ENCODE data around the gene SRC.

The SRC gene

GRCh38 chr20:37417617-37418467 lies 71.9 kb downstream of the SRC start:
- ATAC-seq, result no peak
- H3K36me3 Mint-ChIP-seq, result no peaks in the 10 kb centered on the region
- H3K4me3 Mint-ChIP-seq, result no peak overlapping the region
- no peak overlapping the region for H3K27ac Mint-ChIP-seq
- no peaks in the 10 kb centered on the region for H3K4me1 Mint-ChIP-seq
- peaks cover 21% of the 10 kb centered on the region for H3K27me3 Mint-ChIP-seq
- no peaks in the 10 kb centered on the region for H3K9me3 Mint-ChIP-seq

DNA sequence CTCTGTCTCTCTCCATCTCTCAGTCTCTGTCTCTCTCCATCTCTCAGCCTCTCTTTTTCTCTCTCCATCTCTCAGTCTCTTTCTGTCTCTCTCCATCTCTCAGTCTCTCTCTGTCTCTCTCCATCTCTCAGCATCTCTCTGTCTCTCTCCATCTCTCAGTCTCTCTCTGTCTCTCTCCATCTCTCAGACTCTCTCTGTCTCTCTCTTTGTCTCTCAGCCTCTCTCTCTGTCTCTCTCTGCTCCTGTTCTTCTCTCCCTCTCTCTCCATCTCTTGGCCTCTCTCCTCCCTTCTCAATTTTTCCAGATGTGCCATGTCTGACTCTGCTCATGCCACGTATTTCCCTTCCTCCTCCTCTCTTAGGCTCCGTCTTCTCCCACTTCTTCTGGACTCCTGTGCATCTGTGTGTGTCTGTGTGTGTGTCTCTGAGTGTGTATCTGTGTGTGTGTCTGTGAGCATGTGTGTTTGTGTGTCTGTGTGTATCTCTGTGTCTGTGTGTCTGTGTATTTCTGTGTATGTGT lies 72.7 kb downstream of the SRC start:
- Mint-ChIP-seq H3K27ac (no peak overlapping the region), H3K9me3 (no peaks in the 10 kb centered on the region), H3K36me3 (no peaks in the 10 kb centered on the region), H3K27me3 (peaks cover 24% of the 10 kb centered on the region), H3K4me1 (no peaks in the 10 kb centered on the region), H3K4me3 (no peak overlapping the region)
- no peak for ATAC-seq

- Mint-ChIP-seq H3K4me1 (no peaks in the 10 kb centered on the region), H3K27me3 (peaks cover 30% of the 10 kb centered on the region), H3K4me3 (no peak overlapping the region), H3K36me3 (no peaks in the 10 kb centered on the region), H3K9me3 (no peaks in the 10 kb centered on the region), H3K27ac (no peak overlapping the region)
- ATAC-seq, result no peak
Measured at GRCh38 chr20:37419307-37419706, 73.4 kb downstream of the SRC start.

- H3K36me3 Mint-ChIP-seq, result no peaks in the 10 kb centered on the region
Measured at GRCh38 chr20:37419774-37420542, 74.0 kb downstream of the SRC start.

GRCh38 chr20:37420610-37421009 lies 74.7 kb downstream of the SRC start:
- H3K4me1 Mint-ChIP-seq, result no peaks in the 10 kb centered on the region
- H3K27me3 Mint-ChIP-seq, result peaks cover 42% of the 10 kb centered on the region
- no peaks in the 10 kb centered on the region for H3K9me3 Mint-ChIP-seq
- no peaks in the 10 kb centered on the region for H3K36me3 Mint-ChIP-seq
- no peak for ATAC-seq
- no peak overlapping the region for H3K4me3 Mint-ChIP-seq
- H3K27ac Mint-ChIP-seq, result no peak overlapping the region

More at GRCh38 chr20:37419774-37420542, 74.0 kb downstream of the SRC start:
- no peak for ATAC-seq
- Mint-ChIP-seq H3K27ac (no peak overlapping the region), H3K9me3 (no peaks in the 10 kb centered on the region), H3K27me3 (peaks cover 37% of the 10 kb centered on the region), H3K4me1 (no peaks in the 10 kb centered on the region), H3K4me3 (no peak overlapping the region)

DNA sequence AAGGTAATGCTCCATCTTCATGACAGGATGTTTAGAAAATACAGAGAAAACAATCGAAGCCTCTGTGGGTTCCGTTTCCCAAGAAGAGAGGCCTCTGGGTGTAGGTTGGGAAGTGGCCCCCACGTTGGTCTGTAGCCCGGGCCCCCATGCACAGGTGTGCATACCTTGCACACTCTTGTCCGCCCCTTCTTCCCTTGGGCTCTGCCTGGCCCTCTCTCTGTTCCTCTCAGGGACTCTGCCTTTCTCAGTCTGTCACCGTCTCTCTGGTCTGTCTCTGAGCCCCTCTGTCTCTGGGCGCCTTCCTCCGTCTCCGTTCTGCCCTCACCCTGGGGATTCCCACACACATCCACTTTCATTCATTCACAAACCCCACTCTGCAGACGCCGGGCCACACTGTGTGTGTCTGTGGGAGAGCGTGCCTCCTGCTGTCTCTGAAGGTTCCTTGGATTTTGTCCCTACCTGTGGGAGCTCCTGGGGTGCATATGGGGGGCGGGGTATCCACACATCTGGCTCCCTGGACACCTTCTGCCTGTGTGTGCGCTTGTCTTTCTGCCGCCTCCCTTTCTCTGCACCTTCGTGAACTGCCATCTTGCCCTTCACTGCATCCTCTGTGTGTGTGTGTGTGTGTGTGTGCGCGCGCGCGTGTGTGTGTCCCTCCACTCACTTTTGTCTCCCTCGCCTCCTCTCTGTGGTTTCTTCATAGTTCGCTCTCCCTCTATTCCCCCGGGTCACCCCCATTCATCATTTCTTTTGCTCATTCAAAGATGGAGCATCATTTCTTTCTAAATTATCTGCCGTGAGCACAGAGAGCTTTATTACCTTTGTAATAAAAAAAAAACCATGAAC lies 75.3 kb downstream of the SRC start:
- Mint-ChIP-seq H3K27me3 (peaks cover 42% of the 10 kb centered on the region), H3K4me3 (no peak overlapping the region), H3K4me1 (no peaks in the 10 kb centered on the region), H3K27ac (no peak overlapping the region), H3K9me3 (no peaks in the 10 kb centered on the region), H3K36me3 (no peaks in the 10 kb centered on the region)
- no peak for ATAC-seq

- H3K36me3 Mint-ChIP-seq, result no peaks in the 10 kb centered on the region
- ATAC-seq, result no peak
- no peaks in the 10 kb centered on the region for H3K9me3 Mint-ChIP-seq
- H3K4me3 Mint-ChIP-seq, result no peak overlapping the region
- peaks cover 42% of the 10 kb centered on the region for H3K27me3 Mint-ChIP-seq
- no peak overlapping the region for H3K27ac Mint-ChIP-seq
- no peaks in the 10 kb centered on the region for H3K4me1 Mint-ChIP-seq
Measured at GRCh38 chr20:37421988-37422387, 76.0 kb downstream of the SRC start.

GRCh38 chr20:37422791-37423286 lies 76.9 kb downstream of the SRC start:
- H3K27me3 Mint-ChIP-seq, result peaks cover 42% of the 10 kb centered on the region
- no peak for ATAC-seq
- no peaks in the 10 kb centered on the region for H3K9me3 Mint-ChIP-seq

GRCh38 chr20:37423545-37423944 lies 77.6 kb downstream of the SRC start:
- H3K27ac Mint-ChIP-seq, result no peak overlapping the region
- no peaks in the 10 kb centered on the region for H3K36me3 Mint-ChIP-seq
- ATAC-seq, result no peak
- H3K27me3 Mint-ChIP-seq, result peaks cover 42% of the 10 kb centered on the region
- H3K4me3 Mint-ChIP-seq, result no peak overlapping the region
- H3K9me3 Mint-ChIP-seq, result no peaks in the 10 kb centered on the region
- no peaks in the 10 kb centered on the region for H3K4me1 Mint-ChIP-seq

More at GRCh38 chr20:37422791-37423286, 76.9 kb downstream of the SRC start:
- Mint-ChIP-seq H3K4me3 (no peak overlapping the region), H3K27ac (no peak overlapping the region), H3K36me3 (no peaks in the 10 kb centered on the region), H3K4me1 (no peaks in the 10 kb centered on the region)

GRCh38 chr20:37424062-37424851 lies 78.3 kb downstream of the SRC start:
- Mint-ChIP-seq H3K27ac (no peak overlapping the region), H3K27me3 (peaks cover 42% of the 10 kb centered on the region), H3K4me3 (no peak overlapping the region), H3K9me3 (no peaks in the 10 kb centered on the region), H3K4me1 (no peaks in the 10 kb centered on the region), H3K36me3 (no peaks in the 10 kb centered on the region)
- no peak for ATAC-seq

- H3K4me1 Mint-ChIP-seq, result no peaks in the 10 kb centered on the region
- no peaks in the 10 kb centered on the region for H3K36me3 Mint-ChIP-seq
- H3K9me3 Mint-ChIP-seq, result no peaks in the 10 kb centered on the region
- ATAC-seq, result no peak
- H3K4me3 Mint-ChIP-seq, result no peak overlapping the region
- H3K27ac Mint-ChIP-seq, result no peak overlapping the region
- H3K27me3 Mint-ChIP-seq, result peaks cover 40% of the 10 kb centered on the region
Measured at GRCh38 chr20:37425103-37425625, 79.2 kb downstream of the SRC start.

DNA sequence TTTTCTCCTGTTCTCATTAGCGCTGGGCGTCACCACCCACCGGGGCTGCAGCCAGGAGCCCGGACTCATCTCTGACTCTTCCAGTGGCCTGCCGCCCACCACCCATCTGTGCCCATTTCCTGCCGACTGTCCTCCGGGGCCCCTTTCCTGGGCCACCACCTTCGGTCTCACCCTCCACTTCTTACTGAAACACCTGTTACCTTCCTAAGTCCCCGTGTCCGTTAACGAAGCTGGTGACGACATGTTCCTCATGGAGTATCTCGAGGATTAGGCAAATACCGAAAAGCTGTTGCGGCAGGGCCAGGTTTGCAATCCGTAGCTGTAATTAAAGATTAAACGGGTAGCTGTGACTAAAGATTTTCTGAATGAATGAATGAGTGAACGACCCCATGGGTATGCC lies 80.2 kb downstream of the SRC start:
- Mint-ChIP-seq H3K36me3 (no peaks in the 10 kb centered on the region), H3K4me3 (no peak overlapping the region), H3K27ac (no peak overlapping the region), H3K27me3 (peaks cover 30% of the 10 kb centered on the region), H3K4me1 (no peaks in the 10 kb centered on the region), H3K9me3 (no peaks in the 10 kb centered on the region)
- ATAC-seq, result no peak

- H3K4me1 Mint-ChIP-seq, result no peaks in the 10 kb centered on the region
- no peaks in the 10 kb centered on the region for H3K9me3 Mint-ChIP-seq
- peaks cover 21% of the 10 kb centered on the region for H3K27me3 Mint-ChIP-seq
- no peak overlapping the region for H3K27ac Mint-ChIP-seq
- no peaks in the 10 kb centered on the region for H3K36me3 Mint-ChIP-seq
- H3K4me3 Mint-ChIP-seq, result no peak overlapping the region
- no peak for ATAC-seq
Measured at GRCh38 chr20:37426978-37427377, 81.0 kb downstream of the SRC start.

DNA sequence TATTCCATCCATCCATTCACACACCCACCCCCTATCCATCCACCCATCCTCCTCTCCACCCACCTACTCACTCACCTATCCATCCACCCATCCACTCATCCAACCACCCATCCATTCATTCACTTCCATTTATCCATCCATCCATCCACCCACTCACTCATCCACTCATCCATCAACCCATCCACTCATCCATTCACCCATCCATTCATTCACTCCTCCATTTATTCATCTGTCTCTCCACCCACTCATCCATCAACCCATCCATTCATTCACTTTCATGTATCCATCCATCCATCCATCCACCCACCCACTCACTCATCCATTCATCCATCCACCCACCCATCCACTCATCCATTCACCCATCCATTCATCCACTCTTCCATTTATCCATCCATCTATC lies 84.1 kb downstream of the SRC start:
- H3K4me1 Mint-ChIP-seq, result no peaks in the 10 kb centered on the region
- H3K36me3 Mint-ChIP-seq, result no peaks in the 10 kb centered on the region
- peaks cover 5% of the 10 kb centered on the region for H3K27me3 Mint-ChIP-seq
- no peak overlapping the region for H3K27ac Mint-ChIP-seq
- no peak for ATAC-seq
- no peaks in the 10 kb centered on the region for H3K9me3 Mint-ChIP-seq
- H3K4me3 Mint-ChIP-seq, result no peak overlapping the region

Measured in stimulated activated memory B cell treated with anti-CD40 and anti-IgM and Interleukin-4, amounts not matched to agents 10 μg/mL and 1 μg/mL and 100 μg/mL, for 72 hours (primary cell).